WERI-Rb-1 (cell line): ENCODE results near the gene MDFI.
A peak's percentile ranks its signal among the peaks of the same experiment; 100 is the strongest.

Experiments
- DNase-seq: peaks from one replicate; pipeline ENCODE4 v3.0.0-alpha.2; 2020
- H3K27ac ChIP-seq: fragments of 250-450 bp; sonication (Bioruptor Pico); 2 replicates; pipeline ENCODE4 v1.5.1; 2020; ENCODE audit warnings: mild to moderate bottlenecking, moderate library complexity
- H3K27me3 ChIP-seq: fragments of 250-450 bp; sonication (Bioruptor Pico); 2 replicates; pipeline ENCODE4 v1.5.1; 2021; ENCODE audit warnings: mild to moderate bottlenecking, low read depth, moderate library complexity; ENCODE audit not compliant: insufficient read depth, severe bottlenecking
- H3K36me3 ChIP-seq: fragments of 250-450 bp; sonication (Bioruptor Pico); 2 replicates; pipeline ENCODE4 v1.5.1; 2020; ENCODE audit warnings: mild to moderate bottlenecking, moderate library complexity
- H3K4me3 ChIP-seq: 2 replicates; pipeline ENCODE4 v1.5.1; 2011; ENCODE audit warnings: low read depth, mild to moderate bottlenecking, control low read depth, low read length
- H3K9me3 ChIP-seq: fragments of 250-450 bp; sonication (Bioruptor Pico); 2 replicates; pipeline ENCODE4 v1.5.1; 2021; ENCODE audit warnings: mild to moderate bottlenecking, moderate library complexity; ENCODE audit not compliant: severe bottlenecking
- TF ChIP-seq, protein P1 (sequence below): IDR thresholded peaks from 2 replicates; pipeline ENCODE4 v1.5.1; 2011; ENCODE audit warnings: low read depth, mild to moderate bottlenecking, control low read depth, inconsistent platforms, low read length

MDFI gene

GRCh38 chr6:41637194-41638001 is 870 bp upstream of the MDFI start:
- Histone ChIP-seq H3K4me3 (peak overlapping the region; percentile 53), H3K27me3 (no peaks in the 10 kb centered on the region)

DNA sequence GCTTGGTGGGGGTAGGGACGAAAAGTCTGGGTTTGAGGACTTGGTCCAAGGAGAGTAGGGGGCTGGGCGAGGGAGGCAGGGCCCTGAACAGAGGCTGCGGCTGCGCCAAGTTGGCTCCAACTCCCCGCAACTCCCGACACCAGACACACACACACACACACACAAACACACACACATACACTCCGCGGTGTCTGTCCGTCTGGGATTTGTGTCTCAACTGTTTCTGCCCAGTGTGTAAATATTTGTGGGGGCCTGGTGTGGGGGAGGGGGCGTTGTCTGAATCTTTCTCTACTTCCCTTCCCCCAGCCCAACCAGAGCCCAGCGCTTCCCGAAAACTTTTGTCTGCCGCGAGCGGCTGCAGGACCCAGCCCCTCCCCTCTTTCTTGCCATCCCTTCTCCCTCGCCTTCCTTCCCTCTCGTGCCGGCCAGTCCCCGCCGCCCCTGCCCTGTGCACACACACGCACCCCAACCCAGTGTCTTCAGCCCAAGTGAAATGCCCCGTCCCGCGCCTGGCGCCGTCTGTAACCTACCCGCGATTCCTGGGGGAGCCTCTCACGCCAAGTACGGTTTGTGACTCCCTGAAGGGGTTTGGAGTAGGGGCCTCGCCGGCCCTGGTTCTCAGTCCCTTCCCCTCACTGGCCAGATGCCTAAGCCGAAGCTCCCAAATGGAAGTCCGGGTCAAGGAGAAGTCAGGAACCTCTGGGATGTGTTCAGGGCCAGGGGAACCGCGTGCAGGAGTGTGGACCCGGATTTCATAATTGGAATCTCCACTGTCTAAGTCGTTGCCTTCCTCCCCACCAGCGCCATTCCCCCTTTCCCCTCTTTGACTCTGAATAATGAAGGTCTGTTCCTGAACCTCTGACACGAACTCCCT is 904 bp downstream of the MDFI start:
- no peaks in the 10 kb centered on the region for H3K9me3 ChIP-seq
- peaks cover 27% of the 10 kb centered on the region for H3K36me3 ChIP-seq
- H3K4me3 ChIP-seq, result peak overlapping the region; percentile 53
- H3K27ac ChIP-seq, result peak overlapping the region; percentile 74
- TF ChIP-seq, protein P1, sequence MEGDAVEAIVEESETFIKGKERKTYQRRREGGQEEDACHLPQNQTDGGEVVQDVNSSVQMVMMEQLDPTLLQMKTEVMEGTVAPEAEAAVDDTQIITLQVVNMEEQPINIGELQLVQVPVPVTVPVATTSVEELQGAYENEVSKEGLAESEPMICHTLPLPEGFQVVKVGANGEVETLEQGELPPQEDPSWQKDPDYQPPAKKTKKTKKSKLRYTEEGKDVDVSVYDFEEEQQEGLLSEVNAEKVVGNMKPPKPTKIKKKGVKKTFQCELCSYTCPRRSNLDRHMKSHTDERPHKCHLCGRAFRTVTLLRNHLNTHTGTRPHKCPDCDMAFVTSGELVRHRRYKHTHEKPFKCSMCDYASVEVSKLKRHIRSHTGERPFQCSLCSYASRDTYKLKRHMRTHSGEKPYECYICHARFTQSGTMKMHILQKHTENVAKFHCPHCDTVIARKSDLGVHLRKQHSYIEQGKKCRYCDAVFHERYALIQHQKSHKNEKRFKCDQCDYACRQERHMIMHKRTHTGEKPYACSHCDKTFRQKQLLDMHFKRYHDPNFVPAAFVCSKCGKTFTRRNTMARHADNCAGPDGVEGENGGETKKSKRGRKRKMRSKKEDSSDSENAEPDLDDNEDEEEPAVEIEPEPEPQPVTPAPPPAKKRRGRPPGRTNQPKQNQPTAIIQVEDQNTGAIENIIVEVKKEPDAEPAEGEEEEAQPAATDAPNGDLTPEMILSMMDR, result no peak
- peak; percentile 61 for DNase-seq
- no peaks in the 10 kb centered on the region for H3K27me3 ChIP-seq

More at GRCh38 chr6:41637194-41638001, 870 bp upstream of the MDFI start:
- peak; percentile 55 for DNase-seq
- TF ChIP-seq, protein P1, result no peak
- H3K9me3 ChIP-seq, result no peaks in the 10 kb centered on the region
- peaks cover 19% of the 10 kb centered on the region for H3K36me3 ChIP-seq
- peak overlapping the region; percentile 74 for H3K27ac ChIP-seq

- H3K4me3 ChIP-seq, result no peak overlapping the region
- peak overlapping the region; percentile 22; the same call in 1 of the 2 replicates for H3K27ac ChIP-seq
- no peaks in the 10 kb centered on the region for H3K9me3 ChIP-seq
- H3K27me3 ChIP-seq, result no peaks in the 10 kb centered on the region
- H3K36me3 ChIP-seq, result peaks cover 27% of the 10 kb centered on the region
- no peak for DNase-seq
- TF ChIP-seq, protein P1, result no peak
Observed at GRCh38 chr6:41639809-41640371, 1.6 kb downstream of the MDFI start.

GRCh38 chr6:41640426-41640825 is 2.2 kb downstream of the MDFI start:
- Histone ChIP-seq H3K36me3 (peaks cover 27% of the 10 kb centered on the region), H3K27me3 (no peaks in the 10 kb centered on the region), H3K27ac (0 out of 2 replicates have a peak overlapping the region, but pooled peaks have one; percentile 22), H3K4me3 (no peak overlapping the region), H3K9me3 (no peaks in the 10 kb centered on the region)
- TF ChIP-seq, protein P1, result no peak
- no peak for DNase-seq

- H3K27me3 ChIP-seq, result no peaks in the 10 kb centered on the region
- TF ChIP-seq, protein P1, result no peak
- no peak for DNase-seq
- no peaks in the 10 kb centered on the region for H3K9me3 ChIP-seq
- H3K4me3 ChIP-seq, result no peak overlapping the region
- peaks cover 36% of the 10 kb centered on the region for H3K36me3 ChIP-seq
- H3K27ac ChIP-seq, result peak overlapping the region; percentile 94
Observed at GRCh38 chr6:41641352-41641925, 3.2 kb downstream of the MDFI start.
